IMR-90 (cell line): ENCODE measurements around the gene GPATCH2L. TPM values are rescaled to one million over a fixed set of nuclear protein-coding genes. Genes with fewer than 3 reads are reported as not detected.

Source experiments
- ATAC-seq: fragments of 200-7000 bp; cut with Tn5 transposase; 2 replicates; pipeline ENCODE4 v1.9.1; 2020; ENCODE audit warnings: low read depth, mild to moderate bottlenecking, moderate library complexity
- BruUV-seq: library from RNA; stranded (reverse); fragments of 400-500 nt; replicated peaks from 2 replicates; lab custom pipeline; 2021; lab: Mats Ljungman, UMichigan
- CTCF ChIA-PET: fragments of 300-600 bp; formaldehyde crosslinking; extraction: SDS; loops from one replicate; lab custom pipeline; 2021; ENCODE audit warnings: antibody characterized with exemption; lab: Yijun Ruan, JAX
- POLR2A ChIA-PET: fragments of 300-600 bp; sonication (Branson Sonifier 250); formaldehyde crosslinking; loops from one replicate; lab custom pipeline; 2022; ENCODE audit warnings: antibody characterized with exemption; ENCODE audit not compliant: unreplicated experiment; lab: Charles Lee
- DNase-seq: peaks from one replicate; pipeline ENCODE4 v3.0.0; 2013
- H2AFZ ChIP-seq: replicated peaks from 2 replicates; pipeline ENCODE3; 2013; ENCODE audit warnings: low read length, mild to moderate bottlenecking; ENCODE audit not compliant: poor library complexity
- H2AK5ac ChIP-seq: 2 replicates; pipeline ENCODE4 v1.6.1; 2013; ENCODE audit warnings: low read depth, low read length, inconsistent platforms
- H2AK9ac ChIP-seq: replicated peaks from 2 replicates; pipeline ENCODE3; 2013; ENCODE audit warnings: mild to moderate bottlenecking, low read depth, low read length, moderate library complexity; ENCODE audit not compliant: poor library complexity
- H2BK120ac ChIP-seq: 2 replicates; pipeline ENCODE4 v1.6.1; 2013; ENCODE audit warnings: low read depth, low read length, inconsistent platforms
- H2BK15ac ChIP-seq: 3 replicates; pipeline ENCODE4 v1.6.1; 2013; ENCODE audit warnings: low read depth, low read length, inconsistent platforms
- H2BK20ac ChIP-seq: 2 replicates; pipeline ENCODE4 v1.6.1; 2013; ENCODE audit warnings: low read depth, mild to moderate bottlenecking, inconsistent platforms, low read length, moderate library complexity
- H2BK5ac ChIP-seq: 2 replicates; pipeline ENCODE4 v1.6.1; 2013; ENCODE audit warnings: mild to moderate bottlenecking, low read depth, low read length, inconsistent platforms; ENCODE audit not compliant: poor library complexity, severe bottlenecking
- H3K14ac ChIP-seq: replicated peaks from 2 replicates; pipeline ENCODE4 v1.6.1; 2013; ENCODE audit warnings: low read depth, low read length, inconsistent platforms
- H3K18ac ChIP-seq: 2 replicates; pipeline ENCODE4 v1.6.1; 2013; ENCODE audit warnings: low read depth, low read length, control low read depth
- H3K23ac ChIP-seq: 2 replicates; pipeline ENCODE4 v1.6.1; 2013; ENCODE audit warnings: low read depth, low read length, inconsistent platforms
- H3K27ac ChIP-seq: 2 replicates; pipeline ENCODE4 v1.5.1; 2013; ENCODE audit warnings: mild to moderate bottlenecking, control low read depth, low read length; ENCODE audit not compliant: insufficient read depth
- H3K27me3 ChIP-seq: 2 replicates; pipeline ENCODE4 v1.6.1; 2013; ENCODE audit warnings: low read length; ENCODE audit not compliant: control insufficient read depth, insufficient read depth
- H3K36me3 ChIP-seq: 2 replicates; pipeline ENCODE4 v1.6.1; 2013; ENCODE audit warnings: low read length, mixed read lengths; ENCODE audit not compliant: control insufficient read depth, insufficient read depth
- H3K4ac ChIP-seq: 2 replicates; pipeline ENCODE4 v1.6.1; 2013; ENCODE audit warnings: low read depth, low read length, inconsistent platforms
- H3K4me1 ChIP-seq: 2 replicates; pipeline ENCODE4 v1.6.1; 2013; ENCODE audit warnings: low read length, mixed read lengths; ENCODE audit not compliant: control insufficient read depth, insufficient read depth
- H3K4me2 ChIP-seq: 2 replicates; pipeline ENCODE4 v1.6.1; 2013; ENCODE audit warnings: low read depth, mild to moderate bottlenecking, control low read depth, low read length, moderate library complexity
- H3K4me3 ChIP-seq: 2 replicates; pipeline ENCODE4 v1.5.1; 2013; ENCODE audit warnings: low read depth, mild to moderate bottlenecking, control low read depth, low read length, moderate library complexity; ENCODE audit not compliant: insufficient read depth
- H3K56ac ChIP-seq: 2 replicates; pipeline ENCODE4 v1.6.1; 2013; ENCODE audit warnings: low read length, inconsistent platforms; ENCODE audit not compliant: insufficient read depth; ENCODE audit errors: extremely low read depth
- H3K79me1 ChIP-seq, 2 experiments: 2 replicates each; pipeline ENCODE4 v1.6.1; 2013; ENCODE audit warnings: low read length in 2 of 2, inconsistent platforms in 1 of 2, low read depth in 1 of 2
- H3K9ac ChIP-seq: 2 replicates; pipeline ENCODE4 v1.6.1; 2013; ENCODE audit warnings: low read depth, low read length, control low read depth
- H3K9me1 ChIP-seq: 2 replicates; pipeline ENCODE4 v1.6.1; 2013; ENCODE audit warnings: low read length, inconsistent platforms; ENCODE audit not compliant: insufficient read depth
- H3K9me3 ChIP-seq: 2 replicates; pipeline ENCODE4 v1.6.1; 2013; ENCODE audit warnings: low read length; ENCODE audit not compliant: control insufficient read depth, insufficient read depth
- H4K20me1 ChIP-seq: 2 replicates; pipeline ENCODE4 v1.6.1; 2013; ENCODE audit warnings: low read length, inconsistent platforms; ENCODE audit not compliant: insufficient read depth
- H4K5ac ChIP-seq: 2 replicates; pipeline ENCODE4 v1.6.1; 2013; ENCODE audit warnings: mild to moderate bottlenecking, low read depth, low read length, control low read depth
- H4K8ac ChIP-seq, 2 experiments: 2 replicates each; pipeline ENCODE4 v1.6.1; 2013; ENCODE audit warnings: low read depth in 2 of 2, low read length in 2 of 2, control low read depth in 1 of 2, inconsistent platforms in 1 of 2
- H4K91ac ChIP-seq: 2 replicates; pipeline ENCODE4 v1.6.1; 2013; ENCODE audit warnings: low read depth, low read length, inconsistent platforms; ENCODE audit not compliant: insufficient read depth
- CTCF ChIP-seq: conservative IDR thresholded peaks from 2 replicates; pipeline ENCODE4 v1.5.1; 2012; ENCODE audit warnings: mild to moderate bottlenecking, low read depth, low read length, improper control_type of control experiment
- MAFK ChIP-seq: IDR thresholded peaks from 2 replicates; pipeline ENCODE4 v1.6.1; 2012; ENCODE audit warnings: low read depth, low read length, improper control_type of control experiment
- MAZ ChIP-seq: IDR thresholded peaks from 2 replicates; pipeline ENCODE4 v1.6.1; 2012; ENCODE audit warnings: low read depth, mild to moderate bottlenecking, low read length, improper control_type of control experiment, moderate library complexity, borderline replicate concordance
- POLR2A ChIP-seq: IDR thresholded peaks from 2 replicates; pipeline ENCODE4 v1.6.1; 2012; ENCODE audit warnings: mild to moderate bottlenecking, low read depth, low read length
- RCOR1 ChIP-seq: IDR thresholded peaks from 2 replicates; pipeline ENCODE4 v1.6.1; 2012; ENCODE audit warnings: mild to moderate bottlenecking, low read length, improper control_type of control experiment; ENCODE audit not compliant: insufficient replicate concordance
- RFX5 ChIP-seq: IDR thresholded peaks from 2 replicates; pipeline ENCODE4 v1.8.0; 2012; ENCODE audit warnings: low read depth, mild to moderate bottlenecking, low read length, moderate library complexity
- SMC3 ChIP-seq: fragments of 150-350 bp; IDR thresholded peaks from 2 replicates; pipeline ENCODE4 v1.6.1; 2016; ENCODE audit warnings: low read depth, mild to moderate bottlenecking, antibody characterized with exemption, low read length, moderate library complexity
- USF2 ChIP-seq: fragments of 150-350 bp; IDR thresholded peaks from 2 replicates; pipeline ENCODE4 v1.6.1; 2017; ENCODE audit warnings: mild to moderate bottlenecking, antibody characterized with exemption, low read length, low read depth
- WGBS, 2 experiments: methylation state at CpG; one replicate each; pipeline versions ENCODE4 v1.1.5 to v1.1.7; 2013; ENCODE audit warnings: missing lambda C conversion rate in 2 of 2; ENCODE audit not compliant: insufficient read length in 1 of 2; ENCODE audit errors: extremely low coverage in 2 of 2; 5-methylcytosine and 5-hydroxymethylcytosine counted together
- dilution Hi-C: fragments of 300-500 bp; cut with HindIII; formaldehyde crosslinking; loops from one replicate; pipeline ENCODE4 v1.14.3; 2018; ENCODE audit warnings: low sequenced_read_pairs; ENCODE audit not compliant: unreplicated experiment
- in situ Hi-C: fragments of 300-500 bp; cut with MboI; formaldehyde crosslinking; loops from 3 replicates; pipeline ENCODE4 v1.14.3; 2019; ENCODE audit warnings: low sequenced_read_pairs, inconsistent platforms, mixed read lengths
- intact Hi-C: fragments of 100-400 bp; cut with micrococcal nuclease; formaldehyde crosslinking; loops from 2 replicates; pipeline ENCODE4 v1.10.0; 2022
- polyA plus RNA-seq, 3 experiments: library from polyadenylated mRNA; depleted of rRNA; stranded (reverse); fragments of >200 nt; gene quantifications; 2 replicates each; pipeline ENCODE4 v1.2.3, GENCODE V29; 2012; ENCODE audit warnings: low replicate concordance in 1 of 3
- total RNA-seq: library from RNA; depleted of rRNA; stranded (reverse); fragments of >200 nt; gene quantifications from 2 replicates; pipeline ENCODE4 v1.2.3, GENCODE V29; 2012

Gene GPATCH2L
- total and polyA plus RNA-seq, 2 of the 4 experiments (the other 2 are of a cell fraction), result 15.6 to 51.4 TPM

GRCh38 chr14:76194327-76194726, 42.6 kb downstream of the GPATCH2L start:
- H2BK20ac ChIP-seq, result no peak overlapping the region
- no peak overlapping the region for H3K27ac ChIP-seq
- no peak for ATAC-seq
- no peak overlapping the region for H3K4me3 ChIP-seq
- 0 out of 2 replicates have a peak, but pooled peaks cover 5% of the 10 kb centered on the region for H3K9me1 ChIP-seq
- no peak overlapping the region for H3K14ac ChIP-seq
- H2AFZ ChIP-seq, result no peak overlapping the region
- BruUV-seq, result no TSS peak
- H3K9ac ChIP-seq, result no peak overlapping the region
- ChIA-PET POLR2A (no interaction called here), CTCF (interaction anchor here (0.7 kb wide), 2 partner anchors 11 to 13 kb away, joined by 3 read pairs; no protein-coding TSS in a partner anchor)
- no peak overlapping the region for H2BK5ac ChIP-seq
- intact Hi-C loops, result no loop called here
- peaks cover 2% of the 10 kb centered on the region; the same call in 1 of the 2 replicates for H3K4me1 ChIP-seq
- no peak overlapping the region for H4K8ac ChIP-seq
- H4K5ac ChIP-seq, result no peak overlapping the region
- H3K36me3 ChIP-seq, result peaks cover 20% of the 10 kb centered on the region
- DNase-seq, result no peak
- H2AK5ac ChIP-seq, result no peak overlapping the region
- no peak overlapping the region for H3K4ac ChIP-seq
- no peak for TF ChIP-seq MAFK
- no peak for TF ChIP-seq SMC3
- TF ChIP-seq RFX5, result no peak
- no peak for TF ChIP-seq MAZ
- no peak for TF ChIP-seq CTCF
- TF ChIP-seq USF2, result no peak
- no peak for TF ChIP-seq POLR2A
- no peak for TF ChIP-seq RCOR1
- H3K9me3 ChIP-seq, result no peaks in the 10 kb centered on the region
- no peaks in the 10 kb centered on the region; the same call in 1 of the 2 replicates for H4K20me1 ChIP-seq
- no peak overlapping the region for H3K18ac ChIP-seq
- no peaks in the 10 kb centered on the region for H3K27me3 ChIP-seq
- H3K23ac ChIP-seq, result no peak overlapping the region
- in situ Hi-C loops, result no loop called here
- no peak overlapping the region for H4K91ac ChIP-seq
- no peak overlapping the region for H2BK120ac ChIP-seq
- peaks cover 13 to 15% of the 10 kb centered on the region in 2 experiments for H3K79me1 ChIP-seq
- dilution Hi-C loops, result no loop called here
- H3K4me2 ChIP-seq, result no peak overlapping the region
- no peak overlapping the region for H2BK15ac ChIP-seq
- no peak overlapping the region for H2AK9ac ChIP-seq
- H3K56ac ChIP-seq, result no peak overlapping the region
- WGBS, 2 experiments, result no CpG with 5 or more reads among the region's 3 CpGs
